ENCODE measurements around the gene ECD.
"Not testable (repeated sequence)": the region's sequence is repeated elsewhere in the genome, so short reads cannot be mapped to it uniquely, and the experiment has no call there.

ECD gene

DNA sequence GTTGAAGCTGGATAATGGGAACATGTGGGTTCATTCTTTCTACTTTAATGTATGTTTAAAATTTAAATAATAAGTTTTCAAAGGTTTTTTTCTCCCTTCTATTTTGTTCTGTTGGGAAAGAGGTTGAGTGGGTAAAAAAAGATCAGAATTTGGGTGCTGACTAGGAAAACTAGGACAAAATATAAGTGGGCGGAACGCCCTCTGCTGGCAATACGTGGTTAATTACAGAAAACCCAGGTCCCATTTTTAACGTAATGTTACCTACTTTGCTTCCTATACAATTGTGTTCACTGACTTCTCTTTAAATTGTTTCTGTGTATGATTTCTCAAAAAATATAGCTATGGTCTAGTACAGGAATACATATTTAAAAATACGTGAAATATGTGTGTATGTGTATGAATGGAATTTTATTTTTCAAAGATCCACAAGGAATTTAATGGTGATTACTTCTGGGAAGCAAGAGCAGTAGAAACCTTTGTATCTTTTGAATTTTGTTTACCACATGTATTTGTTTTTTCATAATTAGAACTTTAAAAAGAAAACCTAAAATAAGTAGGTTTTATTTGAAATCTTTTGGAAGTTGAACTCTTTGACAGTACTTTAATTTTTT, 8.7 kb downstream of the ECD start:
- peak; percentile 12 for DNase-seq (ENCODE audit: low read depth, low spot score)

DNA sequence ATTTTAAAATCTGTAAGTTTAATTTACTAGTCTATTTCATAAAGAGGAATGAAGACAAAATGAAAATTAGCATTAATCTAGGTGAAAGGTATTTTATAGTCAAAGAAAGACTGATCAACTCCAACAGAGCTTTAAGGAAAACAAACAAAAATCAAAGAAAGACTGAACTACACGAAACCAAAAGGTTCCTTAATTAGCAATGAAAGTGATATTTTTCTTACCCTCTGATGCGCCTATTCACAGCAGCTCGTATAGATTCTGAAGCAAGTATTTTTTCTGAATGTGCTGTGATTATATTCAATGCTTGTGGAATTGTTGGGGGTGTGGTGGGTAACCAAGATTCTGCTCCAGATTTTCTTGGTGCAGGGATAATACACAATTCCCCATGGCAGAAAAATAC, 11.8 kb downstream of the ECD start:
- DNase-seq (ENCODE audit: low read depth, low spot score) = no peak

DNA sequence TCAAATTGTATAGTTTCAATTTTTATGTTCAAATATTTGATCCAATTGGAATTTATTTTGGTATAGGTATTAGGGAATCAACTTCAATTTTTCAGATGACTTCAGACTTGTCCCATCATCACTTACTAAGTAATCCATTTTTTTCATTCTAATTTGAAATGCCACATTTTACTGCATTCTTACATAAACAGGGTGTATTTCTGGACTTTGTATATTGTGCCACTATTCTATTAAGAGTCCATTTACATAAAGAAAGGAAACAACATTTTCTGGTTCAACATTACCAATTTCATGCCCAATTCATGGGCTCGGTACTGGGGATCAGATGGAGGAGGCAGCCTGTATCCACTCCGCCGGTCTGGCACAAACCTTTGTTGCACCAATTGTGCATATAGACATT, 15.8 kb downstream of the ECD start:
- no peak for DNase-seq (ENCODE audit: low read depth, low spot score)

DNA sequence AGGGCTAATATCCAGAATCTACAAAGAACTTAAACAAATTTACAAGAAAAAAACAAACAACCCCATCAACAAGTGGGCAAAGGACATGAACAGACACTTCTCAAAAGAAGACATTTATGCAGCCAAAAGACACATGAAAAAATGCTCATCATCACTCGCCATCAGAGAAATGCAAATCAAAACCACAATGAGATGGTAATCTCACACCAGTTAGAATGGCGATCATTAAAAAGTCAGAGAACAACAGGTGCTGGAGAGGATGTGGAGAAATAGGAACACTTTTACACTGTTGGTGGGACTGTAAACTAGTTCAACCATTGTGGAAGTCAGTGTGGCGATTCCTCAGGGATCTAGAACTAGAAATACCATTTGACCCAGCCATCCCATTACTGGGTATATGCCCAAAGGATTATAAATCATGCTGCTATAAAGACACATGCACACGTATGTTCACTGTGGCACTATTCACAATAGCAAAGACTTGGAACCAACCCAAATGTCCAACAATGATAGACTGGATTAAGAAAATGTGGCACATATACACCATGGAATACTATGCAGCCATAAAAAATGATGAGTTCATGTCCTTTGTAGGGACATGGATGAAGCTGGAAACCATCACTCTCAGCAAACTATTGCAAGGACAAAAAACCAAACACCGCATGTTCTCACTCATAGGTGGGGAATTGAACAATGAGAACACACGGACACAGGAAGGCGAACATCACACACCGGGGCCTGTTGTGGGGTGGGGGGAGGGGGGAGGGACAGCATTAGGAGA, 17.0 kb downstream of the ECD start:
- DNase-seq (ENCODE audit: low read depth, low spot score) = not testable (repeated sequence)

DNA sequence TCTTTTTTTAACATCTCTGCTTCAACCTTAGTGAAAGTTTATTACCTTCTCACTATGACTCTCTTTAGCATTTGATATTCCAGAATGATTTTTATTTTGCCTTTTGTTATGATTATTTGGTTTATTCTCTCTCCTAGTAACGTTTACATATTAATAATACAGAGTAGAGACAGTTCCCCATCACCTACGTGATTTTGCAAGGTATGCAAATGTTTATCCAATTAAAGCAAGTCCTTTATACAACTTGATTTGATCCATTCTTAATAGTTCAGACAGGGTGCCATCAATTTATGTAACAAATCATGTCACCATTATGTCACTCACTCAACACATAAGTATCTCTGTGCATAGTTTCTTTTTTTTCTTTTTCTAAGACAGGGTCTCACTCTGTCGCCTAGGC, 26.2 kb downstream of the ECD start:
- no peak for DNase-seq (ENCODE audit: low read depth, low spot score)

DNA sequence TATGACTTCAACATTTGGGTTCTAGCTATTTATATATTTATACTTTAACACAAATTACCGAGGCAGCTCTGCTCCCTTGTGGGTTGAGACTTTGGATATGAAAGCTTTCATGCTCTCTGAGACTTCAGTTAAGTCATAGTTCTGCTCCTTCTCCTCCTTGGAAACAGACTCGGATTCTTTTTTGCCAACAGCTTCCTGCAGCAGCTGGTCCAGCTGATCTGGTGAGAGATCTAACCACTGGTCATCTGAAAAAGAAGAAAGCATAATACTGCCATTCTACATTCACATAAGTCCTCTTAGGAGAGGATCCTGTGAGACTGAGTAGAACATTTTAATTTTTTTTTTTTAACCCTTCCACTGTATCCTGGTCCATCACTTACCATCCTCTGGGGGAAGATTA, 28.6 kb downstream of the ECD start:
- no peak for DNase-seq (ENCODE audit: low read depth, low spot score)

DNA sequence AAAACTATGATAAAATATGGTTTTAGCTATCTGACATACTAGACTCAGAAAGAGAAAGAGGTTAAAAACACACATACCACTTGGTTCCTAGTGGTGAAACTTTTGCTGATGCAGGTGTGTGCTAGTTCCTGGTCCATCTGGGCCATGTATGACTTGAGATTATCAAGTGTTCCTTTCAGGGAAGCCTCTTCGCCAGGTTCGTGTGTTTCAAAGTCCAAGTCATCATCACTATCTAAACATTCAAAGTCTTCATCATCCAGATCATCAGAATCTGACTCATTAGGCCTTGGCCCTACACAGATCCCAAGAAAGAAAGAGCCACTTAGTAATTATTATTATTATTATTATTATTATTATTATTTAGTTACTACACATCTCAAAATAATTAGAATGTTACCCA, 31.2 kb downstream of the ECD start:
- DNase-seq (ENCODE audit: low read depth, low spot score) = no peak

DNA sequence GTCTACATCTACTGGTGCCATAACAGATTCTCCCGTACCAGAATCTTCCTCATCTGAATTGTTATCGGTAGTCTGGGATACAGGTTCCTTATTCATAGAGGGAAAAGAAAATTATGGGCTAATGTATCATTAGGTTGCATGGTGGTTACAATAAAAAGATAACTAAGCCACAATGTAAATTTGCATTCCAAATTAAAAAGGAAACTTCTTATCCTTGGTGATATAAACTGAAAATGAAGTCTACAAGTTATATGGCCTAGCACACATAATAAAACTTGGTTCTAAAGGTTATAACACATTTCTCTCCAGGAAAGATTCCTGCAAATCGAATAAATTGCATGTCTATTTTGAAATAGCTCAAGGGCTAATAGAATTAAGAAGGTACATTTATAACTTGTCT, 33.1 kb downstream of the ECD start:
- no peak for DNase-seq (ENCODE audit: low read depth, low spot score)

DNA sequence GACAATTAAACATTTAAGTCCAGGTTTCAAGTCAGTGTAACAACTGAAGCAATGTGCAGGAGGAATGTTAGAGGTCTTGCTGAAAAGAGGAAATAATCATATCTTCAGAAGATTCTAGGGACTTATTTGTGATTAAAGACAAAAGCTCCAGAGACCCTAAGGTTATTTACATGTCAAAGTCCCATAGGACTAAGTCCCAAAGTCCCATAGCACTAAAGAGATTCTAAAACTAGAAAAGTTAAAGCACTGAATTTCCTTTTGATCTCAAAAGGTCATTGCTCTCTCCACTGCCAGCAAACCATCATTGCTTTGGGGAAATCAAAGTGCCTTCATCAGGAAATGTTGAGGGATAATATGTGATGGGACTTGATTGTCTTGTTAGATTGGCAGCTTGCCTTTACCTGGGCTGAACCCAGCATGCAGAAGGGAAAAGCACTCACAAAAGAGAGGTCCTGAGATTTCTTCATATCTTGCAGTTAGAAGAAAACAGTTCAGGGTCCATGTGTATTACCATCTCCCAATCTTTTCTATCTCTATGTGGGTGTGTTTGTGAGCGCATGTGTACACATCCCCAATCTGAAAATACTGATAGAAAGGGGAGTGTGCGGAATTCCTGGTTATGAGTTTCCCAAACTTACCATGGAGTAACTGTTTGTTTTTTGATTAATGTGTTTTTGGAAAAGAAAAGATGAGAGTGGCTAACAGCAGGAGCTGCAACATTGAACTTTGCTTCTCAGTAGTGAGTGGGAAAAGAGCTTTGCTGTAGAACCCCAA, 35.7 kb downstream of the ECD start:
- no peak for DNase-seq (ENCODE audit: low read depth, low spot score)

DNA sequence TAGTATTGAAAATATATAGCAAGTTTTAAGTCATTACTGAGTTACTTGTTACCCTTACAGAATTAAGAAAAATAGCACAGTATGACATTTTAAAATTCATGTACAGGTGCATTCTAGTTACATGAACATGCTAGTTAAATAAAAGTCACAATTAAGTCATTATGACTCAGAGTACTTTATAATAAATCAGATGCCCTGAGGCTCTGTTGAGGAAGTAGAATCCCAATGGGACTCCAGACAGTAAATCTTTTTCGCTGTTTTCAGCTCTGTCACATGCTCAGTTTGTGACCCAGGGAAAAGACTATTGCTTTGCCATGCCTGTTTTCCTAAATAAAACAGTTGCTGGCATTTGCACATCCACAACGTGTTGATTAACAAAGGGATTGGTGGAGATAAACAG, 36.5 kb downstream of the ECD start:
- DNase-seq (ENCODE audit: low read depth, low spot score) = no peak

DNA sequence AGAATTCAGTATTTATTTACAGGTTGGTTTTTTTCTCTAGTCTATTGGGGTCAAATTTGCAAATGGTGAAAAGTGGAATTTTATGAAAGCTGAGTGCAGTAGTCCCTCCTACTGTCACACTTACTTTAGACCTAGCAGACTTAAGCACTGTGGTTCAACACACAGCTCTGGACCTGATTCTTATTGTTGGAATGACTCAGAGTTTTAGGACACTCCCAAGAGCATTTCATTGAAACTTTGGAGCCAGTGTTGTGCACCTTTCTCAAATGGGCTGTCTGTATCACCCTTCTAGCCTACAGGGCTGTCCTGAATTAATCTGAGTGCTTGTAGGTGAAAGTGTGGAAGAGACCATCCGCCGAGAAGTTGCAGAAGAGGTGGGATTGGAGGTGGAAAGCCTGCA, 41.5 kb downstream of the ECD start:
- DNase-seq (ENCODE audit: low read depth, low spot score) = no peak

DNA sequence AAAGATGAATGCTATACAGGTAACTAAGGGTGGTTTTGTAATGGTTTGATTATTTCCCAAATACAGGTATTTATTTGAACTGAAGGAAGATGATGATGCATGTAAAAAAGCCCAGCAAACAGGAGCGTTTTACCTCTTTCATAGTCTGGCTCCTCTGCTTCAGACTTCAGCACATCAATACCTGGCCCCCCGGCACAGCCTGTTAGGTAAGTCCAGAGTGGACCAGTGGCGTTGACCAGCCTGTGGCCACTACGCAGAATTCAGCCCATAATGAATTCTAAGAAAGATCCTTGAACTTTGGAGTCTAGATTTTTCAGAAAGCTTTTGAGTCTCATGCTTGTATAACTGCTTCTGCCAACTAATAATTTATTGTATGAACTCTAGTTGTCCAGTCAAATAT, 47.9 kb downstream of the ECD start:
- no peak for DNase-seq (ENCODE audit: low read depth, low spot score)

DNA sequence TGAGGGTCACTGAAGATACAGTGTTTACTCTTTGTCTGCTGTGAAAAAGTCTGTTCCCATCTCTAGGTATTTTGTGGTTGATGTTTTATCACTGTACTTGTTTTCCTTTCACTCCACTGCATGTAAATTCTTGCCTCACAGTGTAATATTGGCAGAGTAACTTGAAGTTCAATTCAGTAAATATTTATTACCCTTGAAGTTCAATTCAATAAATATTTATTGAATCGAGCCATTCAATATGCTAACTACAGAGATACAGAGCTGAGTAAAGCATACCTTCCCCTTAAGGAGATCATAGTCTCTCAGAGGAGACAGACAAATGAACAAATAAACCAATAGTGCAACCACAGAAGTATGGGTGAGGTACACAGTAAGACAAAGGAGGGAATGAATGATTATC, 48.4 kb downstream of the ECD start:
- DNase-seq (ENCODE audit: low read depth, low spot score) = no peak

DNA sequence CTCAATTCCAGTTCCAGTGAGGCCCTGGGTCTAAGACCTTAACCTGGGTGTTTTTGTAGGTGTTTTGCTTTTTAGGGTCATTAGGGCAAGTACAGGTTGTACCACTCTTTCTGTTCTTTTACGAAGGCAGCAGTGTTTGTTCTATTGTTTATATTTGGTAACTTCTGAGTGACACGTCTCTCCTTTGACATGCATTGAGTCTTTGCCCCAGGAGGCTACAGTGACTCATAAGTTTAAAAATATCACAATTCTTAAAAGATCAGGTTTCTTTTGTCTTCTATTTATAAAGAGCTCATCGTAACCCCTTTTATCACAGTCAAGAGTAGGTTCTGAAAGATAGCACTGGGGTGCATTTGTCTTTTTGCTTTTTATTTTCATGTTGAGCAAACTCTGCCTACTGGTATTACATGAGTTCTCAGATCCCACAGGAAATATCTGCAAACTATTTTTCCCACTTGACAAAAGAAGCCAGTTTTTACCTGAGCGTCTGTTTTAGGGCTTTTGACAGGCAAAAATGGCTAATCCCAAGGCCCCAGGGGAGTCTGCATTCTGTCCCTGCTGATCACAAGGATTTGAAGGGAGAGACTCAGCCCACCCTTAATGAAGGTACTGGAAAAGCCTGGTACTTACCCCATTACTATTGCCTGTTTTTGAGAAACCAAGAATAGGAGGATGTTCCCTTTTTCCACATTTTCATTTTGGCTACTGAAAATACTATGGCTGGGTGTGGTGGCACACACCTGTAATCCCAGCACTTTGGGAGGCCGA, 49.6 kb downstream of the ECD start:
- DNase-seq (ENCODE audit: low read depth, low spot score) = no peak

DNA sequence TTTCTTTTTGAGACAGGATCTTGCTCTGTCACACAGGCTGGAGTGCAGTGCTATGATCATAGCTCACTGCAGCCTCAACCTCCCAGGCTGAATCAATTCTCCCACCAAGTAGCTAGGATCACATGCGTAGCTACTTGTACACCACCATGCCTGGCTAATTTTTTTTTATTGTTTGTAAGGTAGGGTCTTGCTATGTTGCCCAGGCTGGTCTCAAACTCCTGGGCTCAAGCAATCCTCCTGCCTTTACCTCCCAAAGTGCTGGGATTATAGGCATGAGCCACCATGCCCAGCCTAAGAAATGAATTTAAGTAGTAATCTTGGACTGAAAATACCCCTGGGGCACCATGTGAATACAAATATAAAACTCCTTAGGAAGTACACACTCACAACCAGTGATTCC, 51.8 kb downstream of the ECD start:
- no peak for DNase-seq (ENCODE audit: low read depth, low spot score)

DNA sequence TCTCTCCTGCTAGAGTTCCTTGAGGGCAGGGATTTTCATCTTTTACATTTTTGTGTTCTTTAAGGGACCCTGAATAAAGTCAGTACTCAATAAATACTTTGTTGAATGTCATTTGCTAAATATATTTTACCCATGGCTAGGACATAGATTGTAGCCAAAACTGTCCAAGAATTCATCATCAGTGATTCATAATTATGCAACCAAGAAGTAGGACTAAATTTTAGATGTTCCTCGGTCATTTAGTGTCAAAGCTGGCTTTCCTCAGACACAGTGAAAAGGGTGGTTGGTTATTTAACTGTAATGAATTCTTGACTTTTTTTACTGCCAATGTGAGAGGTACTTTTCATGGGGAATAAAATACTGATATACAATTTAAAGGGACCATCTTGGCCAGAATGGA, 54.3 kb downstream of the ECD start:
- DNase-seq (ENCODE audit: low read depth, low spot score) = no peak

DNA sequence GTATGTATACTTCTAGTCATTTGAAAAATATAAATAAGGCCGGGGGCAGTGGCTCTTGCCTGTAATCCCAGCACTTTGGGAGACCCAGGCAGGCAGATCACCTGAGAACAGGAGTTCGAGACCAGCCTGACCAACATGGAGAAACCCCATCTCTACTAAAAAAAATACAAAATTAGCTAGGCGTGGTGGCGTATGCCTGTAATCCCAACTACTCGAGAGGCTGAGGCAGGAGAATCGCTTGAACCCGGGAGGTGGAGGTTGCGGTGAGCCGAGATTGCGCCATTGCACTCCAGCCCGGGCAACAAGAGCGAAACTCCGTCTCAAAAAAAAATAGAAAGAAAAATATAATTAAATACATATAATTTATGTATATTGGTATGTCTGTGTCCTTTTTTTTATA, 55.8 kb downstream of the ECD start:
- not testable (repeated sequence) for DNase-seq (ENCODE audit: low read depth, low spot score)

DNA sequence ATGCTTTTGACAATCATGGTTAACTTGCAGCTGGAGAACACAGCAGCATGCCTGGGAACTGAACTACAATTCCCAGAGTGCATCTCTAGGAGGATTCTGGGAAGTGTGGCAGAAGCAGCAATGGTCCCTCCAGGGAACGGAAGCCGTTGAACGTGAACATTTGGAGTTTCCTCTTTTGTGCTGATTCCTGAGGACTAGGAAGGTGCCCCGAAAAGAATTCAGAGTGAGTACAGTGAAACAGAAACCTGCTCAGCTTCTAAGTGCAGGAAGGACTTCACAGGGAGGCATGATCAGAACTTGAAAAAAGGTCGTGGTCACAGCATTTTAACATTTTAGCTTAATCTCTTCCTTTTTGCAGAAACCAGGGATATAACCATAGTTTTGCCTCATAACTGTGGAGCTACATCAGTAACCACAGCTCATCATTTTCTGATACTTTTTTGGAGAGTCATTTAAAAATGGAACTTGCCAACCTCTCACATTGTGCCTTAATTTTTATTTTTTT, 57.4 kb downstream of the ECD start, which contains the start of gene NUDT13:
Gene NUDT13 (plus strand): TSS at position 111 of the 505 bp plus-strand sequence. CDS start 3,911 bp downstream, outside the sequence.
- peak; percentile 0 for DNase-seq (ENCODE audit: low read depth, low spot score)

DNA sequence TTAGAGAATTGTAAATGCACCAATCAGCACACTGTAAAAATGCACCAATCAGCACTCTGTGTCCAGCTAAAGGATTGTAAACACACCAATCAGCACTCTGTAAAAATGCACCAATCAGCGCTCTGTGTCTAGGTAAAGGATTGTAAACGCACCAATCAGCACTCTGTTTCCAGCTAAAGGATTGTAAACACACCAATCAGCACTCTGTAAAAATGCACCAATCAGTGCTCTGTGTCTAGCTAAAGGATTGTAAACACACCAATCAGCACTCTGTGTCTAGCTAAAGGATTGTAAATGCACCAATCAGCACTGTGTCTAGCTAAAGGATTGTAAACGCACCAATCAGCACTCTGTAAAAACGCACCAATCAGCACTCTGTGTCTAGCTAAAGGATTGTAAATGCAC, 58.6 kb downstream of the ECD start:
- DNase-seq (ENCODE audit: low read depth, low spot score) = not testable (repeated sequence)

DNA sequence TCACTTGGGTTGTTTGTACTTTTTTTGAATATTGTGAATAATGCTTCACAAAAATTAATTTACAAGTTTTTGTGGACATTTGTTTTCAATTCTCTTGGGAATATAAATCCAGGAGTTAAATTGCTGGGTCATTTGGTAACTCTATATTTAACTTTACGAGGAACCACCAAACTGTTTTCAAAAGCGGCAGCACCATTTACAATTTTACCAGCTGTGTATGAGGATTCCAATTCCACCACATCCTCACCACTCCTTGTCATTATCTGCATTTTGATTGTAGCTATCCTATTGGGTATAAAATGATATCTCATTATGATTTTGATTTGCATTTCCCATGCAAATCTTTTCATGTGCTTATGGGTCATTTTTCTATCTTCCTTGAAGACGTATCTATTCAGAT, 61.5 kb downstream of the ECD start:
- no peak for DNase-seq (ENCODE audit: low read depth, low spot score)

DNA sequence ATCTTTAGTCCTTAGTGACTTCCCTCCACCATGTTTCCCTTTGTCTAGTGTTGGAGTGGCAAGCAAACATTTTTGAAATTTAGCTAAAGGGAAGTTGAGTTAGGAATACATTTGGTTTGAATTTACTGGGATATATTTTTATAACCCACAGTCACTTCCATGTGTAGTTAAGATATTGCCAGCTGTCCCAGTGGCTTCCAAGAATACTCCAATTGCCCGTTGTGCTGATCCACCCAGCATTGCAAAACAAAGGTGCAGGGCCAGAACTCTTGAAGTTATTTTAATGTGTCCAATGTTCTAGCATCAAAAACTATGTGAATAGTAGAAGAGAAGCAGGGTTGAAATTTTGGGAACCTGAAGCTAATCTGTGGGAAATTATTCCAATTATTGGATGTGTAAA, 68.7 kb downstream of the ECD start:
- DNase-seq (ENCODE audit: low read depth, low spot score) = no peak

DNA sequence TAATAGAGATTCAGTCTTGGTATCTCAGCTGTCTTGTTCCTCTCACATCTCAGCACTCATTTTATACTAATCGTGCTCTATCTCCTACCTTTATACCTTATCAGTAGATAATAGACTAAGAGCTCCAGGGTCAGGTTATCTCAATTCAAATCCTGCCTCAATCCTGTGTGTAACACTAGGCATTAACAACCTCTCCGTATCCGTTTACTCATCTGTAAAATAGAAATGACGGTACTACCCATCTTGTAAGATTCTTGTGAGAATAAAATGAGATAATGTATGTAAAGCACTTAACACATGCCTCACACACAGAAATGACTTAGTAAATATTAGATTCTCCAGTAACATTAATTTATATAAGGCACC, 70.5 kb downstream of the ECD start:
- DNase-seq (ENCODE audit: low read depth, low spot score) = no peak
